Loucy (cell line): ENCODE measurements around the gene SPOP.

ENCODE experiments used
- H2AFZ ChIP-seq: fragments of 200-600 bp; sonication (generic); 2 replicates; pipeline ENCODE4 v1.6.0; 2016; ENCODE audit warnings: antibody characterized with exemption, mild to moderate bottlenecking, low read length, moderate library complexity
- H3F3A ChIP-seq: fragments of 200-600 bp; 2 replicates; pipeline ENCODE4 v1.6.0; 2016; ENCODE audit warnings: antibody characterized with exemption, low read depth, mild to moderate bottlenecking
- H3K27me3 ChIP-seq: fragments of 200-600 bp; sonication (generic); 2 replicates; pipeline ENCODE4 v1.6.1; 2014; ENCODE audit warnings: low read length, mild to moderate bottlenecking; ENCODE audit not compliant: insufficient read depth, poor library complexity, severe bottlenecking
- H3K36me3 ChIP-seq: fragments of 200-600 bp; sonication (generic); 2 replicates; pipeline ENCODE4 v1.6.1; 2016; ENCODE audit warnings: low read length; ENCODE audit not compliant: insufficient read depth
- H3K4me1 ChIP-seq: fragments of 200-600 bp; sonication (generic); 2 replicates; pipeline ENCODE4 v1.5.1; 2014; ENCODE audit warnings: low read length, mild to moderate bottlenecking; ENCODE audit not compliant: insufficient read depth, poor library complexity, severe bottlenecking
- H3K4me2 ChIP-seq: fragments of 200-600 bp; sonication (generic); 2 replicates; pipeline ENCODE4 v1.6.0; 2014; ENCODE audit warnings: antibody characterized with exemption, low read length, low read depth, mild to moderate bottlenecking; ENCODE audit not compliant: poor library complexity, severe bottlenecking
- H3K4me3 ChIP-seq: fragments of 200-600 bp; sonication (generic); 2 replicates; pipeline ENCODE4 v1.5.1; 2014; ENCODE audit warnings: low read length, mild to moderate bottlenecking, mixed read lengths; ENCODE audit not compliant: poor library complexity, severe bottlenecking
- H3K79me2 ChIP-seq: fragments of 200-600 bp; sonication (generic); 2 replicates; pipeline ENCODE4 v1.6.1; 2014; ENCODE audit warnings: low read length; ENCODE audit not compliant: insufficient read depth
- H3K9ac ChIP-seq: fragments of 200-600 bp; sonication (generic); 2 replicates; pipeline ENCODE4 v1.6.0; 2014; ENCODE audit warnings: mild to moderate bottlenecking, low read depth, low read length, moderate library complexity; ENCODE audit not compliant: poor library complexity, severe bottlenecking
- H3K9me2 ChIP-seq: fragments of 200-600 bp; sonication (generic); replicated peaks from 2 replicates; pipeline ENCODE4 v1.6.1; 2016; ENCODE audit warnings: low read depth, low read length, mixed read lengths
- H3K9me3 ChIP-seq: fragments of 200-600 bp; sonication (generic); 2 replicates; pipeline ENCODE4 v1.6.1; 2014; ENCODE audit warnings: mild to moderate bottlenecking, antibody characterized with exemption, low read length, low read depth; ENCODE audit not compliant: insufficient read depth
- H4K20me1 ChIP-seq: fragments of 200-600 bp; sonication (generic); 2 replicates; pipeline ENCODE4 v1.6.0; 2014; ENCODE audit warnings: antibody characterized with exemption, low read length, mild to moderate bottlenecking; ENCODE audit not compliant: insufficient read depth, poor library complexity, severe bottlenecking
- EZH2phosphoT487 ChIP-seq: fragments of 200-600 bp; IDR thresholded peaks from 2 replicates; pipeline ENCODE4 v1.6.1; 2018; ENCODE audit warnings: antibody characterized with exemption, mild to moderate bottlenecking, moderate library complexity, borderline replicate concordance
- TF ChIP-seq, protein P1 (sequence below): fragments of 200-600 bp; sonication (generic); conservative IDR thresholded peaks from 2 replicates; pipeline ENCODE4 v1.5.1; 2014; ENCODE audit warnings: mild to moderate bottlenecking, antibody characterized with exemption, low read length

Gene SPOP

GRCh38 chr17:49640556-49640955 is 37.3 kb downstream of the SPOP start:
- TF ChIP-seq, protein P1, sequence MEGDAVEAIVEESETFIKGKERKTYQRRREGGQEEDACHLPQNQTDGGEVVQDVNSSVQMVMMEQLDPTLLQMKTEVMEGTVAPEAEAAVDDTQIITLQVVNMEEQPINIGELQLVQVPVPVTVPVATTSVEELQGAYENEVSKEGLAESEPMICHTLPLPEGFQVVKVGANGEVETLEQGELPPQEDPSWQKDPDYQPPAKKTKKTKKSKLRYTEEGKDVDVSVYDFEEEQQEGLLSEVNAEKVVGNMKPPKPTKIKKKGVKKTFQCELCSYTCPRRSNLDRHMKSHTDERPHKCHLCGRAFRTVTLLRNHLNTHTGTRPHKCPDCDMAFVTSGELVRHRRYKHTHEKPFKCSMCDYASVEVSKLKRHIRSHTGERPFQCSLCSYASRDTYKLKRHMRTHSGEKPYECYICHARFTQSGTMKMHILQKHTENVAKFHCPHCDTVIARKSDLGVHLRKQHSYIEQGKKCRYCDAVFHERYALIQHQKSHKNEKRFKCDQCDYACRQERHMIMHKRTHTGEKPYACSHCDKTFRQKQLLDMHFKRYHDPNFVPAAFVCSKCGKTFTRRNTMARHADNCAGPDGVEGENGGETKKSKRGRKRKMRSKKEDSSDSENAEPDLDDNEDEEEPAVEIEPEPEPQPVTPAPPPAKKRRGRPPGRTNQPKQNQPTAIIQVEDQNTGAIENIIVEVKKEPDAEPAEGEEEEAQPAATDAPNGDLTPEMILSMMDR: no peak
- TF ChIP-seq EZH2phosphoT487: no peak

DNA sequence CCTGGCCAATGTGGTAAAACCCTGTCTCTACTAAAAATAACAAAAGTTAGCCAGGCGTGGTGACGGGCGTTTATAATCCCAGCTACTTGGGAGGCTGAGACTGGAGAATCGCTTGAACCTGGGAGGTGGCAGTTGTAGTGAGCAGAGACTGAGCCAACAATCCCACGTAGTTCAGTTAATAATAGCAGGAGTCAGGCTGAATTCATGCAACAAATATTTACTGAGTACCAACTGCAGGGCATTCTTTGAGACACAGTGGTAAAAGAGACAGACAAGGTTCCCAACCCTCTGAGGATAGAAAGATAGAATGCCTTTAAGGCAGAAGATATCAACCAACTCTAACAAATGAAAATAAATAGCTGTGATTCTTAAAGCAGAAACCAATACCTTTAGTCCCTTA is 39.1 kb downstream of the SPOP start:
- no peaks in the 10 kb centered on the region for H3K9me2 ChIP-seq
- no peak for TF ChIP-seq EZH2phosphoT487
- TF ChIP-seq, protein P1: no peak
- no peak overlapping the region for H2AFZ ChIP-seq
- H3K4me1 ChIP-seq: no peaks in the 10 kb centered on the region
- peaks cover 94% of the 10 kb centered on the region for H3K79me2 ChIP-seq
- H3F3A ChIP-seq: no peaks in the 10 kb centered on the region
- H3K27me3 ChIP-seq: no peaks in the 10 kb centered on the region
- H3K36me3 ChIP-seq: peaks cover 15% of the 10 kb centered on the region
- no peaks in the 10 kb centered on the region; the same call in 1 of the 2 replicates for H3K9me3 ChIP-seq
- peaks cover 26% of the 10 kb centered on the region for H4K20me1 ChIP-seq
- no peak overlapping the region for H3K4me3 ChIP-seq
- H3K4me2 ChIP-seq: no peak overlapping the region
- H3K9ac ChIP-seq: no peak overlapping the region

More at GRCh38 chr17:49640556-49640955, 37.3 kb downstream of the SPOP start:
- Histone ChIP-seq H3K27me3 (no peaks in the 10 kb centered on the region), H3K36me3 (peaks cover 15% of the 10 kb centered on the region), H2AFZ (no peak overlapping the region), H3F3A (no peaks in the 10 kb centered on the region), H3K79me2 (peaks cover 93% of the 10 kb centered on the region), H3K4me3 (no peak overlapping the region), H3K4me2 (no peak overlapping the region), H3K9me3 (no peaks in the 10 kb centered on the region; the same call in 1 of the 2 replicates), H3K9ac (no peak overlapping the region), H3K4me1 (no peaks in the 10 kb centered on the region), H4K20me1 (peaks cover 37% of the 10 kb centered on the region), H3K9me2 (no peaks in the 10 kb centered on the region)

DNA sequence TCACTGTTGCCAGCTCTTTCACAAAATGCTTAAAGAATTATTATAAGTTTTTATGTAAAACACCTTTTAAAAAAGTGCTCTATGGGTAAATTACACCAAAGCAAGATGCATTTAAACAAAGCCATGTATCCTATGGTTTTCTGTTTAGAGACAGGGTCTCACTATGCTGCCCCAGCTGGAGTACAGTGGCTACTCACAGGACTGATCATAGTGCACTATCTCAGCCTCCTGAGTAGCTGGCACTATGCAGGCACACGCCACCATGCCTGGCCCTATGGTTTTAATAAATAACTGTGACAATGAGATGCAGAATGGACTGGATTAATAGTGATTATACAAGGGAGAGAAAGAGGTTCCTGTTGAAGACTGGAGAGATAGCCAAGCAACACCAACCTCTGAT is 40.2 kb downstream of the SPOP start:
- no peaks in the 10 kb centered on the region for H3K27me3 ChIP-seq
- no peak overlapping the region for H3K4me2 ChIP-seq
- no peak overlapping the region for H3K9ac ChIP-seq
- TF ChIP-seq, protein P1: no peak
- no peak for TF ChIP-seq EZH2phosphoT487
- peaks cover 15% of the 10 kb centered on the region for H3K36me3 ChIP-seq
- peaks cover 94% of the 10 kb centered on the region for H3K79me2 ChIP-seq
- H4K20me1 ChIP-seq: peaks cover 20% of the 10 kb centered on the region
- no peaks in the 10 kb centered on the region for H3K4me1 ChIP-seq
- H3K9me3 ChIP-seq: no peaks in the 10 kb centered on the region; the same call in 1 of the 2 replicates
- no peak overlapping the region for H3K4me3 ChIP-seq
- no peaks in the 10 kb centered on the region for H3K9me2 ChIP-seq
- H2AFZ ChIP-seq: no peak overlapping the region
- H3F3A ChIP-seq: no peaks in the 10 kb centered on the region
